ENCODE results near the gene METAP2. TPM values are rescaled to one million over a fixed set of nuclear protein-coding genes. Genes with fewer than 3 reads are reported as not detected.
A peak's percentile ranks its signal among the peaks of the same experiment; 100 is the strongest.

The METAP2 gene
- total RNA-seq, 2 donors from 2014 or later: 24.5 to 87.6 TPM

- Histone ChIP-seq H3K27ac (no peak overlapping the region), H3K4me1 (ENCODE audit: control insufficient read depth in 1 of 2, low read depth in 2 of 2) (peaks cover 0 to 9% of the 10 kb centered on the region in 2 donors), H3K36me3 (no peaks in the 10 kb centered on the region), H3K4me3 (no peak overlapping the region), H3K27me3 (replicated peaks; ENCODE audit: insufficient read depth) (no peaks in the 10 kb centered on the region), H3K9me3 (no peaks in the 10 kb centered on the region)
- ATAC-seq (ENCODE audit: insufficient number of reproducible peaks, low FRiP score, low read depth): no peak
- DNase-seq (ENCODE audit: low spot score): no peak
- TF ChIP-seq CTCF (IDR thresholded peaks at IDR 0.05): no peak
Measured at GRCh38 chr12:95545303-95545702, 71.4 kb downstream of the METAP2 start.

- no peak for ATAC-seq (ENCODE audit: insufficient number of reproducible peaks, low FRiP score, low read depth)
- H3K27ac ChIP-seq: no peak overlapping the region
- no peak for TF ChIP-seq CTCF (IDR thresholded peaks at IDR 0.05)
- DNase-seq (ENCODE audit: low spot score): no peak
- H3K4me3 ChIP-seq: no peak overlapping the region
- H3K9me3 ChIP-seq: no peaks in the 10 kb centered on the region
- H3K27me3 ChIP-seq (replicated peaks; ENCODE audit: insufficient read depth): no peaks in the 10 kb centered on the region
- no peaks in the 10 kb centered on the region for H3K36me3 ChIP-seq
- H3K4me1 ChIP-seq (ENCODE audit: control insufficient read depth in 1 of 2, low read depth in 2 of 2): peaks cover 0 to 9% of the 10 kb centered on the region in 2 donors
Measured at GRCh38 chr12:95545731-95546490, 72.0 kb downstream of the METAP2 start.

GRCh38 chr12:95546491-95546813, 72.5 kb downstream of the METAP2 start:
- H3K36me3 ChIP-seq: no peaks in the 10 kb centered on the region
- H3K4me3 ChIP-seq: no peak overlapping the region
- ATAC-seq (ENCODE audit: insufficient number of reproducible peaks, low FRiP score, low read depth) (no peak), DNase-seq (ENCODE audit: low spot score) (no peak)
- TF ChIP-seq CTCF (IDR thresholded peaks at IDR 0.05): no peak
- peaks cover 0 to 9% of the 10 kb centered on the region in 2 donors for H3K4me1 ChIP-seq (ENCODE audit: control insufficient read depth in 1 of 2, low read depth in 2 of 2)
- no peaks in the 10 kb centered on the region for H3K9me3 ChIP-seq
- H3K27ac ChIP-seq: no peak overlapping the region
- H3K27me3 ChIP-seq (replicated peaks; ENCODE audit: insufficient read depth): no peaks in the 10 kb centered on the region

GRCh38 chr12:95547522-95548055, 73.6 kb downstream of the METAP2 start:
- Histone ChIP-seq H3K36me3 (no peaks in the 10 kb centered on the region), H3K27ac (peak overlapping the region; percentile 68 to 75), H3K4me3 (peak overlapping the region; percentile 96), H3K27me3 (replicated peaks; ENCODE audit: insufficient read depth) (no peaks in the 10 kb centered on the region), H3K9me3 (no peaks in the 10 kb centered on the region), H3K4me1 (ENCODE audit: control insufficient read depth in 1 of 2, low read depth in 2 of 2) (peaks cover 0 to 9% of the 10 kb centered on the region in 2 donors)
- no peak for ATAC-seq (ENCODE audit: insufficient number of reproducible peaks, low FRiP score, low read depth)
- TF ChIP-seq CTCF (IDR thresholded peaks at IDR 0.05): no peak
- no peak for DNase-seq (ENCODE audit: low spot score)

GRCh38 chr12:95548056-95548538, 74.1 kb downstream of the METAP2 start:
- DNase-seq (ENCODE audit: low spot score) (no peak), ATAC-seq (ENCODE audit: insufficient number of reproducible peaks, low FRiP score, low read depth) (no peak)
- peak overlapping the region; percentile 68 to 75 for H3K27ac ChIP-seq
- no peaks in the 10 kb centered on the region for H3K9me3 ChIP-seq
- no peaks in the 10 kb centered on the region for H3K36me3 ChIP-seq
- H3K27me3 ChIP-seq (replicated peaks; ENCODE audit: insufficient read depth): no peaks in the 10 kb centered on the region
- H3K4me1 ChIP-seq (ENCODE audit: control insufficient read depth in 1 of 2, low read depth in 2 of 2): peaks cover 0 to 9% of the 10 kb centered on the region in 2 donors
- no peak for TF ChIP-seq CTCF (IDR thresholded peaks at IDR 0.05)
- H3K4me3 ChIP-seq: peak overlapping the region; percentile 96
